Left lung (tissue), 10 donors: ENCODE data around the gene C2CD4C. TPM values are rescaled to one million over a fixed set of nuclear protein-coding genes. Genes with fewer than 3 reads are reported as not detected.

Experiments used
- ATAC-seq: fragments of 200-7000 bp; cut with Tn5 transposase; one replicate; pipeline ENCODE4 v1.9.1; 2020; ENCODE audit warnings: moderate library complexity
- DNase-seq, 4 donors: peaks; one replicate each; pipeline ENCODE4 v3.0.0-alpha.2; 2013 to 2020
- H3K27ac ChIP-seq, 2 donors: fragments of 200-600 bp; sonication (generic) in 1 of 2; one replicate each; pipeline versions ENCODE4 v1.5.0 to v1.8.0; 2020 to 2021
- H3K27me3 ChIP-seq, 2 donors: fragments of 200-600 bp; sonication (generic) in 1 of 2; one replicate each; pipeline versions ENCODE4 v1.5.0 to v1.8.0; 2020 to 2021
- H3K36me3 ChIP-seq, 2 donors: fragments of 200-600 bp; sonication (generic) in 1 of 2; one replicate each; pipeline versions ENCODE4 v1.5.0 to v1.8.0; 2020 to 2021
- H3K4me1 ChIP-seq, 2 donors: fragments of 200-600 bp; one replicate each; pipeline ENCODE4 v1.8.0; 2021
- H3K4me3 ChIP-seq, 2 donors: fragments of 200-600 bp; sonication (generic) in 1 of 2; one replicate each; pipeline versions ENCODE4 v1.5.0 to v1.8.0; 2020 to 2021; ENCODE audit warnings: mild to moderate bottlenecking in 1 of 2
- H3K9me3 ChIP-seq, 2 donors: fragments of 200-600 bp; sonication (generic) in 1 of 2; one replicate each; pipeline versions ENCODE4 v1.5.0 to v1.8.0; 2020 to 2021
- CTCF ChIP-seq, 2 donors: fragments of 200-600 bp; sonication (generic) in 1 of 2; IDR thresholded peaks; one replicate each; pipeline versions ENCODE4 v1.5.0 to v1.8.0; 2021; ENCODE audit warnings: antibody characterized with exemption in 2 of 2
- intact Hi-C, 2 donors: fragments of 100-400 bp; cut with DNase I; formaldehyde crosslinking; loops; one replicate each; pipeline versions ENCODE4 v1.11.2 to v1.14.2; 2022
- polyA plus RNA-seq, 6 donors: library from polyadenylated mRNA; unstranded; fragments of 120-200 nt; gene quantifications; one replicate each; pipeline ENCODE4 v1.2.1, GENCODE V29; 2013; ENCODE audit not compliant: insufficient read length in 6 of 6
- total RNA-seq, 2 donors: library from RNA; stranded (reverse); fragmentation: NEBNext Ultra II Directional; extraction: Animal tissue kit (Norgen Biotek cat#: 25700); gene quantifications; one replicate each; pipeline ENCODE4 v1.2.1, GENCODE V29; 2021
- donor health status: DM: no; HTN: yes; CAD: no.
- donor health status: DM: no; HTN: no; CAD: no.

The C2CD4C gene
- total and polyA plus RNA-seq, 8 donors = 0.27 to 2.4 (median 0.86) TPM

GRCh38 chr19:374183-374885 is 34.6 kb downstream of the C2CD4C start:
- ATAC-seq = no peak
- intact Hi-C loops = no loop called here

GRCh38 chr19:373391-374182 is 35.4 kb downstream of the C2CD4C start:
- no peaks in the 10 kb centered on the region for H3K36me3 ChIP-seq
- no peak for ATAC-seq

More at GRCh38 chr19:374183-374885, 34.6 kb downstream of the C2CD4C start:
- Histone ChIP-seq H3K27me3 (peaks cover 6 to 43% of the 10 kb centered on the region in 2 donors), H3K4me3 (no peak overlapping the region), H3K27ac (no peak overlapping the region), H3K36me3 (no peaks in the 10 kb centered on the region), H3K4me1 (no peaks in the 10 kb centered on the region), H3K9me3 (no peaks in the 10 kb centered on the region)
- TF ChIP-seq CTCF (IDR thresholded peaks at IDR 0.05) = no peak
- DNase-seq = no peak

GRCh38 chr19:372306-372890 is 36.5 kb downstream of the C2CD4C start:
- DNase-seq (peak in 2 of 4 donors; percentile 70 to 87), ATAC-seq (peak; percentile 57)
- Histone ChIP-seq H3K36me3 (no peaks in the 10 kb centered on the region), H3K9me3 (no peaks in the 10 kb centered on the region), H3K27me3 (peaks cover 6 to 58% of the 10 kb centered on the region in 2 donors), H3K27ac (no peak overlapping the region), H3K4me3 (no peak overlapping the region), H3K4me1 (no peaks in the 10 kb centered on the region)
- no peak for TF ChIP-seq CTCF (IDR thresholded peaks at IDR 0.05)
- intact Hi-C loops = no loop called here

More at GRCh38 chr19:373391-374182, 35.4 kb downstream of the C2CD4C start:
- H3K4me3 ChIP-seq = no peak overlapping the region
- no peak overlapping the region for H3K27ac ChIP-seq
- intact Hi-C loops = no loop called here
- H3K9me3 ChIP-seq = no peaks in the 10 kb centered on the region
- no peak for TF ChIP-seq CTCF (IDR thresholded peaks at IDR 0.05)
- H3K27me3 ChIP-seq = peaks cover 6 to 50% of the 10 kb centered on the region in 2 donors
- DNase-seq = no peak
- H3K4me1 ChIP-seq = no peaks in the 10 kb centered on the region

GRCh38 chr19:371501-372168 is 37.3 kb downstream of the C2CD4C start:
- intact Hi-C loops = no loop called here

More at GRCh38 chr19:371501-372168, 37.3 kb downstream of the C2CD4C start:
- Histone ChIP-seq H3K27me3 (peaks cover 6 to 60% of the 10 kb centered on the region in 2 donors), H3K27ac (no peak overlapping the region), H3K4me3 (no peak overlapping the region), H3K9me3 (no peaks in the 10 kb centered on the region), H3K36me3 (no peaks in the 10 kb centered on the region), H3K4me1 (no peaks in the 10 kb centered on the region)
- no peak for TF ChIP-seq CTCF (IDR thresholded peaks at IDR 0.05)
- ATAC-seq = no peak
- no peak for DNase-seq
